Measurements from ENCODE around the gene SBF1. TPM values are rescaled to one million over a fixed set of nuclear protein-coding genes. Genes with fewer than 3 reads are reported as not detected.

SBF1 gene
- total RNA-seq, 1 experiment from 2014 or later, result 69.2 TPM

GRCh38 chr22:50483977-50484853 lies 9.4 kb upstream of the SBF1 start:
- no peak for DNase-seq (ENCODE audit: low read depth)

GRCh38 chr22:50483556-50483955 lies 8.7 kb upstream of the SBF1 start:
- DNase-seq (ENCODE audit: low read depth), result no peak

GRCh38 chr22:50483106-50483505 lies 8.3 kb upstream of the SBF1 start:
- DNase-seq (ENCODE audit: low read depth), result no peak

GRCh38 chr22:50482107-50483074 lies 7.6 kb upstream of the SBF1 start:
- DNase-seq (ENCODE audit: low read depth), result no peak

GRCh38 chr22:50481440-50482106 lies 6.7 kb upstream of the SBF1 start, which contains the start of gene ADM2:
Gene ADM2 (plus strand): TSS chr22:50481543. CDS start chr22:50481848, 305 bp downstream.
- no peak for DNase-seq (ENCODE audit: low read depth)

GRCh38 chr22:50481045-50481439 lies 6.2 kb upstream of the SBF1 start:
- DNase-seq (ENCODE audit: low read depth), result no peak

GRCh38 chr22:50479721-50480120 lies 4.9 kb upstream of the SBF1 start:
- DNase-seq (ENCODE audit: low read depth), result no peak

- no peak for DNase-seq (ENCODE audit: low read depth)
These were observed 3.1 kb upstream of the SBF1 start for GRCh38 chr22:50477923-50478322.

- DNase-seq (ENCODE audit: low read depth), result no peak
These were observed 2.0 kb upstream of the SBF1 start for GRCh38 chr22:50476868-50477267.

GRCh38 chr22:50475652-50476002 lies 792 bp upstream of the SBF1 start:
- DNase-seq (ENCODE audit: low read depth), result no peak

- peak; percentile 29 for DNase-seq (ENCODE audit: low read depth)
These were observed 772 bp downstream of the SBF1 start for GRCh38 chr22:50473855-50474671.

- peak; percentile 11 for DNase-seq (ENCODE audit: low read depth)
These were observed 1.7 kb downstream of the SBF1 start for GRCh38 chr22:50473088-50473487.

- no peak for DNase-seq (ENCODE audit: low read depth)
These were observed 2.9 kb downstream of the SBF1 start for GRCh38 chr22:50471962-50472361.

- DNase-seq (ENCODE audit: low read depth), result no peak
These were observed 3.5 kb downstream of the SBF1 start for GRCh38 chr22:50471197-50471847.

- DNase-seq (ENCODE audit: low read depth), result no peak
These were observed 4.3 kb downstream of the SBF1 start for GRCh38 chr22:50470491-50470890.

- DNase-seq (ENCODE audit: low read depth), result peak; percentile 57
These were observed 5.2 kb downstream of the SBF1 start for GRCh38 chr22:50469377-50470305.

- DNase-seq (ENCODE audit: low read depth), result no peak
These were observed 6.2 kb downstream of the SBF1 start for GRCh38 chr22:50468626-50469025.

- no peak for DNase-seq (ENCODE audit: low read depth)
These were observed 6.9 kb downstream of the SBF1 start for GRCh38 chr22:50467773-50468440.

GRCh38 chr22:50467341-50467740 lies 7.5 kb downstream of the SBF1 start:
- DNase-seq (ENCODE audit: low read depth), result no peak
